Stimulated activated CD4-positive, alpha-beta T cell treated with anti-CD3 and anti-CD28 coated beads, Interleukin-1b, Interleukin-23, amount 100 ng/mL, for 24 hours (primary cell): Measurements from ENCODE around the gene TPSB2.
"Not testable (repeated sequence)": the region's sequence is repeated elsewhere in the genome, so short reads cannot be mapped to it uniquely, and the experiment has no call there.

ENCODE experiments used
- DNase-seq, 4 experiments: peaks; one replicate each; pipeline ENCODE4 v3.0.0-alpha.2; 2020; ENCODE audit warnings: low read depth in 4 of 4, low spot score in 1 of 4

The TPSB2 gene

GRCh38 chr16:1185460-1186207 lies 44.4 kb downstream of the TPSB2 start:
- not testable (repeated sequence) for DNase-seq

GRCh38 chr16:1184980-1185379 lies 45.0 kb downstream of the TPSB2 start:
- no peak for DNase-seq

- DNase-seq = no peak
Observed at GRCh38 chr16:1184156-1184868, 45.7 kb downstream of the TPSB2 start.

- DNase-seq = no peak
Observed at GRCh38 chr16:1182950-1183907, 46.8 kb downstream of the TPSB2 start.

GRCh38 chr16:1182316-1182671 lies 47.7 kb downstream of the TPSB2 start:
- DNase-seq = no peak

GRCh38 chr16:1181404-1182315 lies 48.3 kb downstream of the TPSB2 start:
- no peak for DNase-seq

- DNase-seq = no peak
Observed at GRCh38 chr16:1180549-1181403, 49.2 kb downstream of the TPSB2 start.
